ENCODE results near the gene CD48.
A peak's percentile ranks its signal among the peaks of the same experiment; 100 is the strongest.

Gene CD48

DNA sequence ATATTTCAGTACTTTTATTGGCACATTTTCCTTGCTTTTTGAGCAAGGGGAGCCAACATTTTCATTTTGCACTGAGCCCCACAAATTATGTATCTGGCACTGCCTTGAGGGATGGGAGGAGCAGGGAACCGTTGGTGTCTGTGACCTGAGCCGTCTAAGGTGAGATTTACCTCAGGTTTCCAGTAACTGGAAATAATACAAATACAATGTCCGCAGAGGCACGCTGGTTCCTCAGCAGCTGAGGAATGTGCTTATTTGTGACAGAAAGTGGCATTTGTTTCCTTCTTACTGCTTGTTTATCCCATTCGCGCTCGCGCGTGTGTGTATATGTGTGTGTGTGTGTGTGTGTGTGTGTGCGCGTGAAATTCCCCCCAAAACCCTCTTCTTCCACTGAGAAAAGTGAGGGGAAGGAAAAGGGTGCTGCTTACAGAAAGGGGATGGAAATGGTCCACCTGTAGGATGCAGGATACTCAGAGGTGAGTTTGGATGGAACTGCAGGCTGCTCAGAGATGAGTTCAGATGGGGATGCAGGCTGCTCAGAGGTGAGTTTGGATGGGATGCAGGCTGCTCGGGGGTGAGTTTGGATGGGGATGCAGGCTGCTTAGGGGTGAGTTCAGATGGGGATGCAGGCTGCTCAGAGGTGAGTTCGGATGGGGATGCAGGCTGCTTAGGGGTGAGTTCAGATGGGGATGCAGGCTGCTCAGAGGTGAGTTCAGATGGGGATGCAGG, 34.6 kb downstream of the CD48 start:
- no peak for DNase-seq (ENCODE audit: low read depth)

DNA sequence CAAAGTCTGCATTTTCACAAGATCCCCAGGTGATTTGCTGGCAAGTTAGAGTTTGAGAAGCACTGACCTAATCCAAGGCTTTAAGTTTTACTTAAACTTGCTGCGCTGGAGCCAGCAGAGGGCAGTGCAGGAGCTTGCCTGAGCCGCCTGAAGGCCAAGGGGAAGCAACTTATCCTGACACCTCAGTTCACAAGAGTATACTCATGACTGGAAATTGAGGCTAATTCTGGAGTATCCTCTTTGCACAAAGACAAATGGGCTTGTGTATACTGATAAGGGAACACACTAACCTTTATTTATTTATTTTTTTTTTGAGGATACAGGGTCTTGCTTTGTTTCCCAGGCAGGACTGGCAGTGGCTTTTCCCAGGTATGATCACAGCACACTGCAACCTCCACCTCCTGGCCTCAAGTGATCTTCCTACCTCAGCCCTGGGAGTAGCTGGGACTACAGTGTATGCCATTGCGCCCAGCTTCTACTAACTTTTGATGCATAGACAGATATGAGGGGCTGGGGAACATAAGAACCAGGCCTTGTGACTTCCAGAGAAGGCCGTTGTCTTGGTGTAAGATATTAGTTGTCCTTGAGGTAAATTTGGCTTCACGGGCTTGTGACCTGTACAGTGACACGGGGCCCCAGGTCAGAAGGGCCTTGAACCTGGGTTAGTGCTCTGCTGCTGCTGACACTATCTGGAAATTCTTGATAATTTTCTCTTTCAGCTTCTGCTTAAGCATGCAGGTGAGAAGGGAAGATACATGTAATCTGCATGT, 35.8 kb downstream of the CD48 start:
- DNase-seq (ENCODE audit: low read depth), result peak; percentile 30

DNA sequence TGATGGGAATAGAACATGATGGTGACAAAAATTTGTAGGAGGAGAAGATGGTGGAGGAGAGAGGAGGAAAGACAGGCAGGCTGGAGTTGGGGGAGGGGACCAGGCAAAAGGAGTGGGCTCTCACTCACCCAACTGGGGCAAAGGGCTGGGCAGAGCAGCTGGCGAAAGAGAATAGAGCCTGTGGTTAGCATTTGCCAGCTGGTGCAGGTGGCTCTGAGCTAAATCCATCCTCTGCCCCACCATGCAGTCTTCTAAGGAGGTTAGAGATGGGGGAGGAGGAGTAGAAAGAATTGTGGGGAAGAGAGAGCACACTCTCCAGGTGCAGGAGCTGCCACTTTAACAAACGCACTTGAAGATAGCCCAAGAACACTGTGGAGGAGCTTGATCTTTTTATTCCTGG, 37.2 kb downstream of the CD48 start:
- DNase-seq (ENCODE audit: low read depth), result no peak

DNA sequence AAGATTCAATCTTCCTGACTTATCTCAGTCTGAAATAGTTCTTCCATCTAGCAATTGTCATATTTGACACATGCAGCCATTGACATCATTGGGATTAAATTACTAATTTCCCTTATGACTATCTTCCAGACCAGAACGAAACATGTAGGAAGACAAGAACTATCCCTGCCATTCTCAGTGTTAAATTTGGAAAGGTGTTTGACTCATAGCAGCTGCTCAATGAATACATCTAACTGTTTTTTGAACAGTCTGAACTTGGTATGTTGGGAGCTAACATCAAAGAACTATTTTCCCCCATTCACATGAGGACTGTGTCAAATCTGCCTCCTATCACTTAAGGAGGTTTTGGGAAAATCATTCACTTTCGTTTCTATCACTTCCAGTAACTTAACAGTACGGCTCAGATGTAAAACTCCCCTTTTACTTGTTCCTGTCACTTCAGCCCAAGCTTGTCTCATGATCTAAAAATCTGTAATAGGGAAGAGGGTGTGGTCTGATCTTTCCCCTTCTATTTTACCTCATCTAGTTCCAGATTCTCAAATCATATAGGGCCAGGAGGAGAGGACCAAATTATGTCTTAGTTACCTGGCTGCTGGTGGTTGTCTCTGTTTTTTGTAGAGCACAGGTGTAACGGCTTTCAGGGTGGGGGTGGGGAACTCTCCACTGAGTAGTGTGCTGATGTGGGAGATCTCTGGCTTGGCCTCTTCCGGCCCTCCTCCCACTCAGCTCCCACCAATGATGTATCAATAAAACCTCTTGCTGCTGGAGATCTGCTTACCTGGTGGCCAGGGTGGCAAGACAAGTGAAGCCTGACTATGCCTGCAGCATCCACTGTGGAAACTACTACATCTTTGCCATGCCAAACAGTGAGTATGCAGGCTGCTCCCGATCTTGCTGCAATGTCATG, 38.6 kb downstream of the CD48 start:
- no peak for DNase-seq (ENCODE audit: low read depth)

DNA sequence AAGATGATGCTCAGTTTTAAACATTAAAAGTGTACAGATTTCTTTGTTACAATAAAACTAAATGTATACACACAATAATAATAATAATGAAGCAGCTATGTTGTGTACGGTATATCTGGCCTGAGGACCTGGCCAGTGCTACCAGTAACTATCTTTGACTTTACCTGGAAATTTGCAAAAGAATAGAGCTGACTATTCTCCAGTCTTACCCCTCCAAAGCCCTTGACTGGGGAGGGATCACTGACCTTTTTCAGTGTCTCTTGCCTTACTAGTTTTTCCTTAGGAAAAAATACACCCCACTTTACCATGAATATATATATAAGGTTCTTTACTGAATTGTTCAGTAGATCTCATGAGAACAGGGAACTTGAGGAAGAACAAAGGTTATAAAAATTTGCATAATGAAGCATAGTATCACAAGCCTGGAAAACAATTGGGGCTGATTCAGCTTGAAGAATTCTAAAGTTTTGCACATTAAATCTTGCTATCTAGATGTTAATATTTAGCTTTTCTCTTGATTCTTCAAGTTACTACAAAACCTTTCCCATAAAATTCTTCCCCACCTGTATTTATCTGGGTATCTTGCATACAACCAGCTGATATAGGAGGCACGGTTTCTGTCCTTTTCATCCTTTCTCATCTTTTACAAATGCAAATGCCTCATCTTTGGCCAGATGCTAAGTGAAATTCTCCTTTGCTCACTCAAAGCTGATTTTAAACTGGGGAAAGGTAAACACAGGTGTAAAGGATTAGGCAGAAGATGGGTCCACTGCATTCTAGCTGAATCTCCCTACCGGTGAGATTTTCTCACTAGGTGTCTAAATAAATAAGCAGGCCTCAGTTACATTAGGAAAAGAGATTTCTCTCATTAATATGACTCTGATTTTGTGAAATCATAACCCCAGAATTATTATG, 39.8 kb downstream of the CD48 start:
- DNase-seq (ENCODE audit: low read depth), result no peak

DNA sequence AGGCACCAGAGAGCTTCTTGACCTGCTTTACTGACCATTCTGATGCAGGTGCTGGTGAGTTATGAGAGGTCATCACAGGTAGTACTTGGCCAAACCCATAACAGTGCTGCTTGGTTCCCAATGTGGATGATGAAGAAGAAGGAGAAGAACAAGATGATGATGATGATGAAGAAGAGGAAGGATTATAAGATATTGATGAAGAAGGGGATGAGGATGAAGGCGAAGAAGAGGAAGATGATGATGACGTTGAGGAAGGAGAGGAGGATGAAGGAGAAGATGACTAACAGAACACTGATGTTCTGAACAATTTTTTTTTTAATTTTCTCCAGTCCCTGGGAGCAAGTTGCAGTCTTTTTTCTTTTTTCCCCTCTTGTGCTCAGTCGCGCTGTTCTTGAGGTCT, 40.9 kb downstream of the CD48 start:
- no peak for DNase-seq (ENCODE audit: low read depth)

DNA sequence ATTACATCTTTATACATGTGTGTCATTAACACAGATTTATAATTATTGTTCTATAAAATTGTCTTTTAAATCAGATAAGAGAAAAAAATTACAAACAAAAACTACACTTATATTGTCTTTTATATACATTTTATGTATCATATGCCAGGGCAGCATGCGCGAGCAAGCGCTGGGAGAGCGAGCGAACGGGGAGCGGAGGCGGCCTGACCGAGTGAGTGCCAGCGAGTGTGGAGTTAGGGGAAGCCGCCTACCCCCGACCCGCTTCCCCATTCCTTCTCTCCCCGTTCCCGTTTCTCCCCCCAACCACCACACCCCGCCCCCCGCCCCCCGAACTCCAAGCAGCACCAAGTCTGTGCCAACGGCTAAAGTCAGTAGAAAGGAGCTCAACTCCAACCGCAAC, 41.8 kb downstream of the CD48 start:
- DNase-seq (ENCODE audit: low read depth), result no peak

DNA sequence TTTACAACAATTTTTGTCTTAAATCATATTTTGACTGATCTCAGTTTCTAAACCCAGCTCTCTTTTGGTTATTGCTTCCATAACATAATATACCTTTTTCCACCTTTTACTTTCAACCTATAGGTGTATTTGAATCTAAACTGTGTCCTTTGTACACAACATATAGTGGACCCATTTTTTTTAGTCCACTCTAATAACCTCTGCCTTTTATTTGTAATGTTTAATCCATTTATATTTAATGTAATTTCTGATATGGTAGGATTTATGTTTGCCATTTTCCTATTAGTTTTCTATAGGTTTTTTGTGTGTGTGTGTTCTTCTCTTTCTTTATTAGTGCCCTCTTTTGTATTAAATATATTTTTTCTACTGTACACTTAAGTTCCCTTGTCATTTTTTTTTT, 42.3 kb downstream of the CD48 start:
- DNase-seq (ENCODE audit: low read depth), result no peak

DNA sequence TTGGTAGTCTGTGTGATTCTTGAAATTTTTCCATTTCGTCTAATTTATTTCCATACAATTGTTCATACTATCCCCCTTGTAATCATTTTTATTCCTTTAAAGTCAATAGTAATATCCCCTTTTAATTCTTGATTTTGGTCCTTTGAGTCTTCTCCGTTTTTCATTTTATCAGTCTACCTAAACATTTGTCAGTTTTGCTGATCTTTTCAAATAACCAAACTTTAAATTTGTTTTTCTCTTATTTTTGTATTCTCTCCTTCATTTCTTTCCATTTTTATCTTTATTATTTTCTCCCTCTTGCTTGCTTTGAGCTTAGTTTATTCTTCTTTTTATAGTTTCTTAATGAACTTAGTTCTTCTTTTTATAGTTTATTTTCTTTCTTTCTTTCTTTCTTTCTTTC, 43.7 kb downstream of the CD48 start:
- no peak for DNase-seq (ENCODE audit: low read depth)

DNA sequence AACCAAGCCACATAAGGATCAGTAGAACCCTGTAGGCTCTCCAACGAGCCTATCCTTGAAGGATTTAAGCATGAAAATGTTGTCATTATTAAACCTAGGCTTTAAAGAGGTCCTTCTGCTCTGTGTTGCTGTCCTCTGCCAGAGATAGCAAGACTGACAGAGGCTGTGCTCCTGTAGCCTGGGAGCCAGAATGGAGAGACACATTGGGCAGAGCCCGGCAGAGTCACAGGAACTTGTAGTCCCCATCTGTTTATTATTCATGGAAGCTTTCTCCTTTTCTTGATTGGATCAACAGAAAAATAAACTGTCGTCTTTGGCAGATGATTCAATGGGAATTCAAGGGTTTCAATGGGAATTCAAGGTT, 45.6 kb downstream of the CD48 start:
- no peak for DNase-seq (ENCODE audit: low read depth)

DNA sequence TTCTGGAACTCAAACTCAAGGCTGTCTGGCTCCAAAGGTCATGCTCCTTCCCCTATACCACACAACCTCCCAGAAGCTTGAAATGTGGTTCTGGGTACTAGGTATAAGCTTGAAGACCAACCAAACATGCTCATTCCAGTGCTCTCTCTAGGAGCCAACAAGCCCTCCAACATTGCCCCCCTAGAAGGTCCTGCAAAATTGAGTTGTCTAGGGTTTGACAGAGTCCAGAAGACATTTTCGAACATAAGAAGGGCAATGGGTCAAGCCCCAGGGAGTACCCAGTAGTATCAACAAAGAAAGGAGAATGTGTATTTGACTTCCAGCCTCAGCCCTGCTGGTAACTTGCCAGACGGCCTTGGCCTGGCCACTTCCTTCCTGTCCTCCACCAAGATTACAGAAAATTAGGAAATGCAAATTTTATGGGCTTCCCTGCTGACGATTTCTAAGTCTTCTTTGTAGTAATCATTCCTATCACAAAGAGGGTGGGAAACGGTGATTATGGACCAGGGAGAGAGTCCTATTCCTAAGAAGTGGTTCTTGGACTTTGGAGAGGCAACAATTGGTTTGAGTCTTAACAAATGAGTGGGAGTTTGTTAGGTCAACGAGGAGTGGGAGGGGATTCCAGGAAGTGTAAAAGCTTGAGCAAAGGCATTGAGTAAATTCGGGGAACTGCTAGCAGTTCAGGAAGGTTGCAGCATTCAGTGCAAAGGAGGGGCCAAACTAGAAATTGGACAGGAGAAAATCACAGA, 46.1 kb downstream of the CD48 start:
- DNase-seq (ENCODE audit: low read depth), result no peak

DNA sequence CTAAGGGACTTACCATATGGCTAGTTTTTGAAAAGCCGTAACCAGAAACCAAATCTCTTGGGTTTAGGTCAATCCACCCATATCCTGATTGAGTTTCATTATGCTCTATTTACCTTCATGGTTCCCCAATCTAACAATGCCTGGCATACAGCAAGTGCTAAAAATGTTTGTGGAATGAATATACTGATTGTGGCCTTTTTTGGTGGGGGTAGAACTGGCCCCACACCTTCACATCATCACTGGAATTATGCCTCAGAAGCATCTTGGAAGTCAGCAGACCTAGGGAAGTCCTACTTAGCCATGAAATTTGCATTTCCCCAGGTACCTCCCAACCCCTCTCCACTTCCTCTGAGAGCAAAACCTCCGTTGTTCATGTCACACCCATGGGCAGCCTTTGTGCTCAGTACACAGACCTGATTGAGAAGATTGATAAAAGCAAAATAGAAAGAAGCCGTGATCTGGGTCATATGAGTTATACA, 47.0 kb downstream of the CD48 start:
- no peak for DNase-seq (ENCODE audit: low read depth)

DNA sequence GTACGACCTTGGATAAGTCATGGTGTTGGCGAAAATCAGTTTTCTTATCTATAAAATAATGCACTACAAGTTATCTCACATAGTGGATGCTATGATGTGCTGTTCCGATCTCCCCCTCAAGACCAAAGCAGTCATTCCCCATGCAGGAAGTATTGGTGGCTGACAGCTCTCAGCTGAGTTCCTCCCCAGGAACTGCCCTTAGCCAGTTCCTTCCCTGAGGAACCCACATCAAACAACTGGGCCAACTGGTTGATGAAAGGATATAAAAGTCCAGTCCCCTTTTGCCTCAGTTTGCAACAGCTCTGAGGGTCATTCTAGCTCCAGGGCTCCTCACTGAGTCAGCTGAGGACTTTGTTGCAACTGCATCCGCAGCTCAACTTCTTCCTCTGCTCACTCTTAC, 48.7 kb downstream of the CD48 start:
- no peak for DNase-seq (ENCODE audit: low read depth)

DNA sequence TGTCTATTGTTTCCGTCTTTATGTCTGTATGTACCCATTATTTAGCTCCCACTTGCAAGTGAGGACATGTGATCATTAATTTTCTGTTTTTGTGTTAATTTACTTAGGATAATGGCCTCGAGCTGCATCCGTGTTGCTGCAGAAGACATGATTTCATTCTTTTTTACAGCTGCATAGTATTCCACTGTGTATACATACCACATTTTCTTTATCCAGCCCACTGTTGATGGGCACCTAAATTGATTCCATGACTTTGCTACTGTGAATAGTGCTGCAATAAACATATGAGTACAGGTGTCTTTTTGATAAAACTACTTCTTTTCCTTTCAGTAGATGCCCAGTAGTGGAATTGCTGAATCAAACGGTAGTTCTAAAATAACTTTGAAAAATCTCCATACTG, 52.1 kb downstream of the CD48 start:
- DNase-seq (ENCODE audit: low read depth), result no peak

DNA sequence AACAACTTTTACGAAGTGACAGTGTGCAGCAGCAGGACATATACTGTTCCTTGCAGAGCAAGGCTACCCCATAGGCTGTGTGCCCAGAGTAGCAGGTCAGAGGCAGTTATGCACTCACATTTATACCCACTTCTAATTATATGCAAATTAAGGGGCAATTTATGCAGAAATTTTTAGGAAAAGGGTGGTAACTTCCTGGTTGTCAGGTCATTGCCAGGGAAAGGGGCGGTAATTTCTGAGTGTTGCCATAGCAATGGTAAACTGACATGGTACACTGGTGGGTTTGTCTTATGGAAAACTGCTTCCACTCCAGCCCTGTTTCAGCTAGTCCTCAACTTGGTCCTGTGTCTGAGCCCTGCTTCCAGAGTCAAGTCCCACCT, 52.8 kb downstream of the CD48 start:
- DNase-seq (ENCODE audit: low read depth), result no peak

DNA sequence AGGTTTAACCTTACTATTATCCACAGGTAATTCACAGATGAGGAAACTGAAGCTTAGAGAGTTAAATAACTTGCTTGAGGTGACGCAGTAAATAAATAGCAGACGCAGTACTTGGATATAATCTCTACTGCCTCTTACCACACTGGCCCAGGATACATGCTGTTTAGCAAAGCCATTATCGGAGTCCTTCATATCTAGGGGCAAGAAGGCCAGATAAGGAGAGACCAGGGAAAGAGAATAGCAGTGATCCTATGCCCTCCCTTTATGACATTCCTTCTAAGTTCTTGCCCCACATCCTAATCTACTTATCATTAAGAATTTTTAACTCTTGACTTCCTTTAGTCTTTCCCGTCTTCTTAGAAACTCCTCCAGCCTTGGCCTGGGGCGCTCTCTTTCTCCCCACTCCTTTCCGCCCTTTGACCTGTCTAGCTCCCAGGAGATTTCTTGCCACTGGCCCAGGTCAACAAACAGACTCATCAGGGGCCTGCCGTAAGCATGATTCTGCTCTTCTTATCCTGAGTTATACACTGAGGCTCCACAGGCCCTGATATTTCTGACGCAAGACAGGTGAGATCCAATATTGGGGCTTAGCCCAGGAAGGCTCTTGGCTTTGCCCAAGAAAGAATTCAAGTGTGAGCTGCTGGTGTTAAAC, 53.3 kb downstream of the CD48 start:
- DNase-seq (ENCODE audit: low read depth), result no peak

DNA sequence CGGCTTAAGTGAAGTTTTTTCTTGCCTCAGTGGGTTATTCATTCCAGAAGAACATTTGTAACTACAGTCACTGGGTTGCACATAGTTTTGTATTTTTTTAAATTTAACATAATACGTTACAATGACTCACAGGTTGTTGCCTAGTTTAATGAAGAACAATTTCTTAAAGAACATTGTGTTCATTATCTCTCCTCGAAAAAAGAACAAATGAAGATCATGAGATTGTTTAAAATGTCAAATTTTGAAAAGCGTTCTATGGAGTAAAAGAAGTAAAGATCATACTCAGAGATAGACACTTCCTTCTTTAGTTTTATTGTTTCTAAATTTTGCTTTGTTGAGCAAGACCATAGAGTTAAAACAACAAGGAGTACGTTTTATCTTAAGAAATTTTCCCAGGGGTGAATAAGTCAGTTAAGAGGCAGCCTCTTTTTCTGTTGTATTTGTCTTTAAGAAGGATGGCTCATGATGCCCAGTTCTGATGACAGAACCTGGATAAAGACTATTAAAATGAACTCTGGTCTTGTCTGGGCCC, 54.3 kb downstream of the CD48 start:
- DNase-seq (ENCODE audit: low read depth), result no peak

DNA sequence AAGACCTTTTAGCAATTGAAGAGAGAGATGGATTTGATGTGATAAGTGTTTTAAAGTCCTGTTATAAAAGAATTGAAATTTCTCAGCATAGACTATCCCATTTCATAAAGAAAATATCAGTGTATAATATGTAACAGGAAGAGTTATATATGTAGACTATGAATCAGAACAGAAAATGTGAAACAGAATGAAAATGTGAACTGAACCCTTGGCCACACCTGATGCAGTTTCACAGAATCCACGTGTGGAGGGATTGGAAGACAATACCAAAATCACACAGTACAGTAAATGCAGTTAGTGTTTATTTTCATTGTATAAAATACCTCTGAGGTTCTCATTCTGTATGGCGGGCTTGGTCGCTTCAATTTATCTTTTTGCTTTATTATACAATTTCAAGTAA, 54.9 kb downstream of the CD48 start:
- DNase-seq (ENCODE audit: low read depth), result no peak

DNA sequence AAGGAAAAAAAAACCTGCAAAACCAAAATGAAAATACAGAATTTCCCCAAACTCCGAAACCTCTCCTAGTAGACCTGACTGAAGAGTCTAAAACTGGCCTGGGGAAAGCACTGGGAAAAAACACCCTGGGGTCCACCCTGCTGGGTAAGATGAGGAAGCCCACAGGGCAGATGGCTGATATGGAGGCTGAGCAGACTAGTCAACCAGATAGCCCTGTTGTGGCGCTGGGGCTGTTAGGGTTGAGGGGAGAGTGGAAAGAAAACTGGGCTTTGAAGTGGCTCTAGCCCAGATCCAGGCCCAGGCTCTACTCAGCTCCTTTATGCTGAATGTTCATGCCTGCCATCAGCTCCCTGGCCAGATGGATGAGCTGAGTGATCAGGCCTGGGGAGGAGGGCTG, 58.0 kb downstream of the CD48 start:
- DNase-seq (ENCODE audit: low read depth), result no peak

DNA sequence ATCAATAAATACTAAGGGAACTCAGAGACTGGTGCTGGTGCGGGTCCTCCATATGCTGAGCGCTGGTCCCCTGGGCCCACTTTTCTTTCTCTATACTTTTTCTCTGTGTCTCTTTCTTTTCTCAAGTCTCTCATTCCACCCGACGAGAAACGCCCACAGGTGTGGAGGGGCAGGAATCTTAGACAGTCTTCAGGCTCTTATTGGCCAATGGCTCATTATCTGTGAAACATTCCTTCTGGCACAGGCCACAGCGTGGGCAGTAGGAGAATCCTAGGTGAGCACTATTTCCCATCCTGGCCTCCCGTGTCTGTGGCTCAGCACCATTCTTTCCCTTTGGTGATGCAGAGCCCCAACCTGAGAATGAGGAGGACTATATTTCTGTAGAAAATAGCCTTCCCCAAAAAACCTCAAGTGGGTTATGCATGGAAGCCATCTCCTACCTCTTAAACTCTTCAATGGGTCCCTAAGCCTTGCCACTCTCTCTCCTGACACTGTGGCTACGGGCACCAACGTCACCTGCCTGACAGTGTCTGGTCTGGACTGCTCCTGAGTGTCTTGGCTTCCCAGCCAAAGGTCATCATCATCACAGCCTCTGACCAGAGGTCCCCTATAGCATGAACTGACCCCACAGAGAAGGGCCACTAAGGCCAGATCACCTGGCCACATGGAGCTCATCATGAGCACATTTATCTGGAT, 58.5 kb downstream of the CD48 start:
- no peak for DNase-seq (ENCODE audit: low read depth)

Measured in stimulated activated CD8-positive, alpha-beta memory T cell treated with anti-CD3 and anti-CD28 coated beads, Interleukin-15, amount 100 ng/mL, for 24 hours (primary cell).